Erythroblast (primary cell): ENCODE results near the gene SSBP2.

Source experiments
- GATA1 ChIP-seq: IDR thresholded peaks from 2 replicates; pipeline ENCODE4 v1.6.1; 2011; ENCODE audit warnings: low read depth, mild to moderate bottlenecking, control low read depth, low read length, moderate library complexity
- POLR2A ChIP-seq: IDR thresholded peaks from 2 replicates; pipeline ENCODE4 v1.6.1; 2011; ENCODE audit warnings: mild to moderate bottlenecking, low read length

DNA sequence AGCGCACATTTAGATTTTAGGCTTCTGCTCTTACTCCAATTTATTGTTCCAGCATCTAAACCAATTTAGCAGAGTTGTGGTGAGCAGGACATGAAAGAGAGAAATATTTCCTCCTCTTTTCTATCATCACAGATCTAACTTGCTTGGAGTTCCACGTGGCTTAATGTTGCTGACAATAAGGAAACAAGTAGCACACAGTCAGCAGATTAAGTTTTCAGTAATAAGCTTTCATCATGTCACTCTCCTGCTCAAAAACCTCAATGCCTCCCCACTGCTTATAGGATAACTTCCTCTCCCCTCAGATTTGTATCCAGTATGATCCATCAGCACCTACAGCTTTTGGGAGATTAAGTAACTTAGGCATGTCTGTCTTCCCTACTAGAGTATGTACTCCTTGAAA, 10.4 kb upstream of the SSBP2 start:
- no peak for TF ChIP-seq POLR2A
- TF ChIP-seq GATA1, result no peak
